Stimulated activated memory B cell treated with anti-CD40 and anti-IgM and Interleukin-4, amounts not matched to agents 10 μg/mL and 1 μg/mL and 100 μg/mL, for 72 hours (primary cell): ENCODE measurements around the gene VMAC.
"Not testable (repeated sequence)": the region's sequence is repeated elsewhere in the genome, so short reads cannot be mapped to it uniquely, and the experiment has no call there.

Experiments
- ATAC-seq: fragments of 150-1000 bp; cut with Tn5 transposase; 2 replicates; pipeline ENCODE4 v1.10.0; 2021
- H3K27ac Mint-ChIP-seq: one replicate; pipeline ENCODE4 v1.8.0; 2022; ENCODE audit warnings: mild to moderate bottlenecking, mixed read lengths
- H3K27me3 Mint-ChIP-seq: one replicate; pipeline ENCODE4 v1.8.0; 2022; ENCODE audit warnings: mixed read lengths
- H3K36me3 Mint-ChIP-seq: one replicate; pipeline ENCODE4 v1.8.0; 2022; ENCODE audit warnings: mixed read lengths
- H3K4me1 Mint-ChIP-seq: one replicate; pipeline ENCODE4 v1.8.0; 2022; ENCODE audit warnings: mixed read lengths
- H3K4me3 Mint-ChIP-seq: one replicate; pipeline ENCODE4 v1.8.0; 2022; ENCODE audit warnings: mild to moderate bottlenecking, moderate library complexity, mixed read lengths
- H3K9me3 Mint-ChIP-seq: one replicate; pipeline ENCODE4 v1.8.0; 2022; ENCODE audit warnings: mixed read lengths

The VMAC gene

GRCh38 chr19:5880196-5880595, 24.5 kb upstream of the VMAC start:
- Mint-ChIP-seq H3K27me3 (peaks cover 55% of the 10 kb centered on the region), H3K9me3 (peaks cover under 1% of the 10 kb centered on the region), H3K4me1 (peaks cover 5% of the 10 kb centered on the region), H3K4me3 (no peak overlapping the region), H3K27ac (no peak overlapping the region), H3K36me3 (no peaks in the 10 kb centered on the region)
- no peak for ATAC-seq

DNA sequence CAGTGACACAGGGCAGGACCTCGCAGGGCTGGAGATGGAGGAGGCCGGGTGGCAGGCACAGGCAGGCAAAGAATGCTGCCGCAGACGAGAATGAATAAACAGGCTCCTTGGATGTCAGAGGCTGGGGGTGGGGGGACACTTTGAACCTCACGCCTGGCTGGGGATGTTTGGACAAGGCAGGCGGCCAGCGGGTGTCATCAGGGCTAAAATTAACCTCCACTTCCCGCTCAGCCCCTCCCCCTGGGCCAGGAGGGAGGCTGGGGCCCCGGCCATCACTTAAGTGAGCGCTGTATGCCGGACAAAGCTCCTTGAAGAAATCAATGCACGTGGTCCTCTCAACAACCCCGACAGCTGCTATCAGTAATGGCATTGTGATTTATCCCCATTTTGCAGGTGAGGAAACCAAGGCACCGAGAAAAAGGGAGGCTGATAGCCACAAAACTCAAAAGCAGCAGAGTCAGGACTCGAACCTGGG, 24.0 kb upstream of the VMAC start:
- ATAC-seq, result no peak
- Mint-ChIP-seq H3K4me1 (peaks cover 5% of the 10 kb centered on the region), H3K36me3 (no peaks in the 10 kb centered on the region), H3K27ac (no peak overlapping the region), H3K27me3 (peaks cover 60% of the 10 kb centered on the region), H3K9me3 (peaks cover 3% of the 10 kb centered on the region), H3K4me3 (no peak overlapping the region)

DNA sequence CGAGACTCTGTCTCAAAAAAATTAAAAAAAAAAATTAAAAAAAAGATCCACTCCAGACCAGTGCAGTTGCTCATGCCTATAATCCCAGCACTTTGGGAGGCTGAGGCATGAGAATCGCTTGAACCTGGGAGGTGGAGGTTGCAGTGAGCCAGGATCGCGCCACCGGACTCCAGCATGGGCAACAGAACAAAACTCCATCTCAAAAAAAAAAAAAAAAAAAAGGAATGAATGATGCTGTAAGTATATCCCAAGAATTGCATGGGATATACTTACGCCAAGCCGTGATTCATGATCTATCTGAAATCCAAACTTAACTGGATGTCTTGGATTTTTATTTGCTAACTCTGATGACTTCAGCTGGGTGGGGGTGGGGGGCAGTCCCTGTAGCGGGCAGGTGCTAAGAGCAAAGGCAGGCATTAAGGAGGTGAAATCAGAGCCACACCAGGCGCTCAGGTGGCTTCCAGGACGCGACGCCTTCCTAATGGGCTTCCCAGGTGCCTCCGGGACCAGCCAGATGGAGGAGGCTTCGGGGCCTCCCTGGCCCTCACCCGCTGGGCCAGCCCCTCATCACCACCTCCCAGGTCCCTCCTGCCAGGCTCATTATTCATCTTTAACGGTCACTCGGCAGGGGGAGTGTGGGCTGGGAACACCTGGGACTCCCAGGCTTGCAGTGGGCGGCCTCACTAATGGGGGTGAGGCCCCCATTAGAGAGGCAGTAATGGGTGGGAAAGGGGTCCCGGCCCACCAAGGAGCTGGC, 23.0 kb upstream of the VMAC start:
- Mint-ChIP-seq H3K4me1 (peaks cover 5% of the 10 kb centered on the region), H3K27me3 (peaks cover 62% of the 10 kb centered on the region), H3K27ac (no peak overlapping the region), H3K9me3 (peaks cover 3% of the 10 kb centered on the region), H3K36me3 (no peaks in the 10 kb centered on the region), H3K4me3 (no peak overlapping the region)
- ATAC-seq, result no peak

GRCh38 chr19:5882421-5882968, 22.2 kb upstream of the VMAC start:
- Mint-ChIP-seq H3K4me1 (peaks cover 5% of the 10 kb centered on the region), H3K9me3 (peaks cover 3% of the 10 kb centered on the region), H3K4me3 (no peak overlapping the region), H3K27me3 (peaks cover 58% of the 10 kb centered on the region), H3K27ac (no peak overlapping the region), H3K36me3 (no peaks in the 10 kb centered on the region)
- no peak for ATAC-seq

DNA sequence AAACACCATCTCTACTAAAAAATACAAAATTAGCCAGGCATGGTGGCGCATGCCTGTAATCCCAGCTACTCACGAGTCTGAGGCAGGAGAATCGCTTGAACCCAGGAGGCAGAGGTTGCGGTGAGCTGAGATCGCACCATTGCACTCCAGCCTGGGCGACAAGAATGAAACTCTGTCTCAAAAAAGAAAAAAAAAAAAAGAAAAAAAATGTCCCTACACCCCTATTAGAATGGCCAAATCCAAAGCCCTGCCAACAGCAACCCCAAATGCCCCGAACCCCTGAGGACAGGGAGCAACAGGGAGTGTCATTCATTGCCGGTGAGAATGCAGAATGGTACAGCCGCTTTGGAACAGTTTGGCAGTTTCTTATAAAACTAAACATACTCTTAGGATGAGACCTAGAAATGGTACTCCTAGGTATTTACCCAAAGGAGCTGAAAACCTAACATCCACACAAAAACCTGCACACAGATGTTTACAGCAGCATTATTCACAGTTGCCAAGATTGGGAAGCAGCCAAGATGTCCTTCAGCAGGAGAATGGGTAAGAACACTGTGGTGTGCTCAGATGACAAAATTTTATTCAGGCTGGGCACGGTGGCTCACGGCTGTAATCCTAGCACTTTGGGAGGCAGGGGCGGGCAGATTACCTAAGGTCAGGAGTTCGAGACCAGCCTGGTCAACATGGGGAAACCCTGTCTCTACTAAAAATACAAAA, 21.4 kb upstream of the VMAC start:
- peaks cover 54% of the 10 kb centered on the region for H3K27me3 Mint-ChIP-seq
- H3K4me1 Mint-ChIP-seq, ATAC-seq, H3K9me3 Mint-ChIP-seq, H3K4me3 Mint-ChIP-seq, H3K36me3 Mint-ChIP-seq, H3K27ac Mint-ChIP-seq: not testable (repeated sequence)

- not testable (repeated sequence) for H3K27ac Mint-ChIP-seq, H3K36me3 Mint-ChIP-seq, H3K9me3 Mint-ChIP-seq, H3K4me3 Mint-ChIP-seq, H3K4me1 Mint-ChIP-seq
- peak; percentile 68 for ATAC-seq
- peaks cover 56% of the 10 kb centered on the region for H3K27me3 Mint-ChIP-seq
Measured at GRCh38 chr19:5884065-5884811, 20.4 kb upstream of the VMAC start.

DNA sequence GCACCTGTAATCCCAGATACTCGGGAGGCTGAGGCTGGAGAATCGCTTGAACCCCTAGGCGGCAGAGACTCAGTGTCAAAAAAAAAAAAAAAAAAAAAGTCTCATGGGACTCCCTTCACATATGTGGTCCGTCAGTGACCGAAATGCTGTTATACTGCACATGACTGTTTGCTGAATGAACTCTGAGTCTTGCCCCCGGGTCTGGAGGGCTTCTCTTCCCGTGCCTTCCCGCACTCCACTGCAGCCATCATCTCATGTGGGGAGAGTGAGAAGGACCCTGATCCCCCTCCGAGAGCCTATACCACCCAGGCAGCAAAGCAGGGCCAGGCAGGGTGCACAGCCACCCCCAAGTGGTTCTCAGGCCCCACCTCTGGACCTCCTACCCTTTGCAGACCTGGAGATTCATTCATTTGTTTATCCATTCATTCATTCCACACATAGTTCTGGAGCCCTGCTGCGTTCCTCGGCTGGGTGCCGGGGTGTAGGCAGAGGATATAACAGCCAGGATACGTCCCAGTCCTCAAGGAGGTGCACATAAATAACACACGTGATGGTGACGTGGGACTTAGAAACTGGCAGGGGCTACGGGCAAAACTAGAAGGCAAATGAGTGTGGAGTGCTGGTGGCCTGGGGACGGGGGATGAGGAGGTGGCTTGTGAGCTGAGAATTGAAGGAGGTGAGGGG, 15.2 kb upstream of the VMAC start:
- Mint-ChIP-seq H3K36me3 (no peaks in the 10 kb centered on the region), H3K4me3 (no peak overlapping the region), H3K27ac (no peak overlapping the region), H3K4me1 (peaks cover 10% of the 10 kb centered on the region), H3K27me3 (peaks cover 59% of the 10 kb centered on the region), H3K9me3 (peaks cover 3% of the 10 kb centered on the region)
- no peak for ATAC-seq

DNA sequence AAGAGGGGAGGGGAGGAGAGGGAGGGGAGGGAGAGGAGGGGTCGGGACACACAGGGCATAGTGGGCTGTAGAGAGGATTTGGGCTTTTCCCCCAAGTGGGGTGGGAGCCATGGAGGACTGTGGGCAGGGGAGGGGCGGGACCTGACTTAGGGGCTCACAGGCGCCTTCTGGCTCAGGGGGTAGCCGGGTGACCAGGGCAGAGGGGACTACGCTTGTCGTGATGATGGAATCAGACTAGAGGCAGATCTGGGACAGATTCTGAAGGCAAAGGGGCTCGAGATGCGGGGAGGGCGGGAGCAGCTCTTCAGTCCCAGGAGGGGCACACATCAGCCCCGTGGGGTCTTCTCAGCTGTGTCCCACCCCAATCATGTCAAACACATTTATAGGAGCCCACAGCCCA, 14.6 kb upstream of the VMAC start:
- ATAC-seq, result no peak
- Mint-ChIP-seq H3K4me3 (no peak overlapping the region), H3K4me1 (peaks cover 9% of the 10 kb centered on the region), H3K27ac (no peak overlapping the region), H3K27me3 (peaks cover 57% of the 10 kb centered on the region), H3K36me3 (peaks cover 4% of the 10 kb centered on the region), H3K9me3 (peaks cover 3% of the 10 kb centered on the region)

- ATAC-seq, result no peak
Measured at GRCh38 chr19:5891572-5891937, 13.1 kb upstream of the VMAC start.

GRCh38 chr19:5891938-5892771, 12.5 kb upstream of the VMAC start:
- H3K4me3 Mint-ChIP-seq, result no peak overlapping the region
- H3K4me1 Mint-ChIP-seq, result peaks cover 9% of the 10 kb centered on the region
- H3K27ac Mint-ChIP-seq, result no peak overlapping the region
- peak; percentile 44 for ATAC-seq
- no peaks in the 10 kb centered on the region for H3K9me3 Mint-ChIP-seq
- peaks cover 36% of the 10 kb centered on the region for H3K27me3 Mint-ChIP-seq
- H3K36me3 Mint-ChIP-seq, result peaks cover 15% of the 10 kb centered on the region

More at GRCh38 chr19:5891572-5891937, 13.1 kb upstream of the VMAC start:
- Mint-ChIP-seq H3K4me3 (no peak overlapping the region), H3K36me3 (peaks cover 15% of the 10 kb centered on the region), H3K27me3 (peaks cover 42% of the 10 kb centered on the region), H3K27ac (no peak overlapping the region), H3K9me3 (no peaks in the 10 kb centered on the region), H3K4me1 (peaks cover 9% of the 10 kb centered on the region)

GRCh38 chr19:5892772-5893275, 11.8 kb upstream of the VMAC start:
- Mint-ChIP-seq H3K4me1 (peaks cover 9% of the 10 kb centered on the region), H3K27ac (no peak overlapping the region), H3K9me3 (no peaks in the 10 kb centered on the region), H3K36me3 (peaks cover 17% of the 10 kb centered on the region), H3K4me3 (no peak overlapping the region), H3K27me3 (peaks cover 36% of the 10 kb centered on the region)
- no peak for ATAC-seq

- ATAC-seq, result no peak
- Mint-ChIP-seq H3K4me3 (no peak overlapping the region), H3K36me3 (peaks cover 20% of the 10 kb centered on the region), H3K4me1 (peaks cover 9% of the 10 kb centered on the region), H3K9me3 (no peaks in the 10 kb centered on the region), H3K27me3 (peaks cover 31% of the 10 kb centered on the region), H3K27ac (no peak overlapping the region)
Measured at GRCh38 chr19:5893296-5893903, 11.3 kb upstream of the VMAC start.

DNA sequence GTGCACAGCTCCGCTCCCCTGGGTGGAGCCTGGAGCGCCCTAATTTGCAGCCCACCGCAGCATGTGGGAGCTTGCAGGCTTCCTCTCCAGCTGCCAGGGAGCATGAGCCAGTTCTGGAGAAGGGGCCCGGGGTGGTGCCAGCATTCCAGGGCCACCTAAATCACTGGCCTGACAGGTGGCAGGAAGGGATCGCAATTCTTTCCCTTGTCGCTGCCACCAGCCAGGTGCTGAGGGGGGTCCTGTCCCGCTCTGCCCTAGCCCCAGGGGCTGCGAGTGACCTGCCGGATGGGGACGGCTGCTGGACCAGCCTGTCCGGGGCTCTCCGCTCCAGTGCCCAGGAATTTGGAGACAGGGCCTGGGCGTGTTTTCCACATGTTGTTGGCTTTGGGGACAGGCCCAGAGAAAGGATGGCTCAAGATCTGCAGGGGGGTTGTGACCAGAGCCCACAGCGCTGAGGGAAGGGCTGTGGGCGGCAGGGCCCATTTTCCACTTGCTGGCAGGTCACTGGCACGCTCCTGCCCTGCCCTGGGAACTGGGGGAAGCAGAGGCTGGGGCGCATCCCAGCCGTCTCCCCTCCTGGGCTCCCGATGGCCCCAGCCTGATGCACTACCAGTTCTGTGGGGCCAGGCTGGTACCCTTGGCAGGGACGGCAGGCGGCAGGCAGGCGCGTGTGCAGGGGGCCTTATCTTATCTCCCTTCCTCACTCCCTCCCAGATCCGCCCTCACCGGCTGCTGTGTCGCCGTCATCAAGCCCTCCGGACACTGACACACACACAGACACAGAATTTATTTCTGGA, 10.6 kb upstream of the VMAC start:
- ATAC-seq, result no peak
- H3K36me3 Mint-ChIP-seq, result peaks cover 20% of the 10 kb centered on the region
- no peak overlapping the region for H3K27ac Mint-ChIP-seq
- H3K27me3 Mint-ChIP-seq, result peaks cover 24% of the 10 kb centered on the region
- H3K9me3 Mint-ChIP-seq, result no peaks in the 10 kb centered on the region
- H3K4me1 Mint-ChIP-seq, result peaks cover 9% of the 10 kb centered on the region
- H3K4me3 Mint-ChIP-seq, result no peak overlapping the region
